Naive thymus-derived CD4-positive, alpha-beta T cell (primary cell): ENCODE data around the gene SMPDL3A. TPM values are rescaled to one million over a fixed set of nuclear protein-coding genes. Genes with fewer than 3 reads are reported as not detected.
"Not testable (repeated sequence)": the region's sequence is repeated elsewhere in the genome, so short reads cannot be mapped to it uniquely, and the experiment has no call there.

Experiments used
- ATAC-seq: fragments of 150-1000 bp; cut with Tn5 transposase; 2 replicates; pipeline ENCODE4 v1.10.0; 2021; ENCODE audit warnings: mild to moderate bottlenecking, moderate library complexity
- CTCF ChIA-PET: fragments of 350-600 bp; sonication (Branson Sonifier 250); formaldehyde crosslinking; loops from one replicate; lab custom pipeline; 2021; ENCODE audit warnings: antibody characterized with exemption; lab: Charles Lee
- POLR2A ChIA-PET: fragments of 350-600 bp; sonication (Branson Sonifier 250); formaldehyde crosslinking; loops from one replicate; lab custom pipeline; 2021; ENCODE audit warnings: antibody characterized with exemption, inconsistent platforms; lab: Charles Lee
- DNase-seq, 9 donors: peaks; one replicate each; pipeline versions ENCODE4 v3.0.0 to v3.0.0-alpha.2; 2020 to 2022; ENCODE audit warnings: mixed read lengths in 1 of 9
- H3K27ac ChIP-seq: one replicate; pipeline ENCODE4 v1.7.0; 2013; ENCODE audit warnings: mild to moderate bottlenecking, low read depth, low read length, moderate library complexity
- H3K27me3 ChIP-seq, 2 donors: one replicate each; pipeline ENCODE4 v1.7.0; 2013; ENCODE audit warnings: low read length in 2 of 2, mild to moderate bottlenecking in 2 of 2, moderate library complexity in 2 of 2; ENCODE audit not compliant: control insufficient read depth in 2 of 2, insufficient read depth in 2 of 2
- H3K36me3 ChIP-seq, 3 experiments: 1 replicate in 2 of 3; 2 replicates in 1 of 3; pipeline ENCODE4 v1.7.0; 2013; ENCODE audit warnings: low read length in 3 of 3, mild to moderate bottlenecking in 3 of 3, moderate library complexity in 1 of 3; ENCODE audit not compliant: insufficient read depth in 3 of 3, control insufficient read depth in 2 of 3
- H3K4me1 ChIP-seq, 2 donors: one replicate each; pipeline ENCODE4 v1.7.0; 2013; ENCODE audit warnings: low read length in 2 of 2, mild to moderate bottlenecking in 2 of 2, moderate library complexity in 1 of 2; ENCODE audit not compliant: control insufficient read depth in 2 of 2, insufficient read depth in 2 of 2
- H3K4me3 ChIP-seq: 2 replicates; pipeline ENCODE4 v1.7.0; 2013; ENCODE audit warnings: mild to moderate bottlenecking, low read length
- H3K9me3 ChIP-seq, 3 experiments: 1 replicate in 2 of 3; 2 replicates in 1 of 3; pipeline ENCODE4 v1.7.0; 2013; ENCODE audit warnings: low read length in 3 of 3; ENCODE audit not compliant: control insufficient read depth in 2 of 3
- H3K27ac Mint-ChIP-seq, 9 donors: one replicate each; pipeline ENCODE4 v1.8.0; 2020 to 2022; ENCODE audit warnings: mixed read lengths in 9 of 9, mild to moderate bottlenecking in 8 of 9, moderate library complexity in 5 of 9, inconsistent platforms in 2 of 9
- H3K27me3 Mint-ChIP-seq, 5 donors: one replicate each; pipeline ENCODE4 v1.8.0; 2021 to 2022; ENCODE audit warnings: mixed read lengths in 5 of 5, mild to moderate bottlenecking in 1 of 5
- H3K36me3 Mint-ChIP-seq, 5 donors: one replicate each; pipeline ENCODE4 v1.8.0; 2020 to 2022; ENCODE audit warnings: mixed read lengths in 5 of 5, mild to moderate bottlenecking in 3 of 5, inconsistent platforms in 1 of 5
- H3K4me1 Mint-ChIP-seq, 7 donors: one replicate each; pipeline ENCODE4 v1.8.0; 2020 to 2022; ENCODE audit warnings: mixed read lengths in 7 of 7, mild to moderate bottlenecking in 3 of 7, inconsistent platforms in 1 of 7
- H3K4me3 Mint-ChIP-seq, 10 donors: one replicate each; pipeline ENCODE4 v1.8.0; 2020 to 2022; ENCODE audit warnings: mild to moderate bottlenecking in 10 of 10, mixed read lengths in 10 of 10, moderate library complexity in 6 of 10, inconsistent platforms in 2 of 10
- H3K9me3 Mint-ChIP-seq, 11 donors: one replicate each; pipeline ENCODE4 v1.8.0; 2020 to 2022; ENCODE audit warnings: mixed read lengths in 11 of 11, mild to moderate bottlenecking in 4 of 11, inconsistent platforms in 1 of 11, moderate library complexity in 1 of 11
- intact Hi-C, 2 donors: fragments of 100-400 bp; cut with micrococcal nuclease; formaldehyde crosslinking; loops; one replicate each; pipeline ENCODE4 v1.15.1; 2023
- polyA plus RNA-seq, 2 donors: library from polyadenylated mRNA; unstranded; fragments of 300-500 nt; fragmentation: Illumina TruSeq; gene quantifications; one replicate each; pipeline ENCODE4 v1.2.3, GENCODE V29; 2021
- total RNA-seq, 6 experiments: library from RNA in 5 of 6; stranded (reverse) in 5 of 6; gene quantifications; 1 replicate in 5 of 6; 2 replicates in 1 of 6; pipeline ENCODE4 v1.2.3 and lab custom pipeline; 2021 to 2026

The SMPDL3A gene
- total and polyA plus RNA-seq, 7 experiments from 2014 or later: 0.24 to 6.3 (median 0.32) TPM; not detected in 2

DNA sequence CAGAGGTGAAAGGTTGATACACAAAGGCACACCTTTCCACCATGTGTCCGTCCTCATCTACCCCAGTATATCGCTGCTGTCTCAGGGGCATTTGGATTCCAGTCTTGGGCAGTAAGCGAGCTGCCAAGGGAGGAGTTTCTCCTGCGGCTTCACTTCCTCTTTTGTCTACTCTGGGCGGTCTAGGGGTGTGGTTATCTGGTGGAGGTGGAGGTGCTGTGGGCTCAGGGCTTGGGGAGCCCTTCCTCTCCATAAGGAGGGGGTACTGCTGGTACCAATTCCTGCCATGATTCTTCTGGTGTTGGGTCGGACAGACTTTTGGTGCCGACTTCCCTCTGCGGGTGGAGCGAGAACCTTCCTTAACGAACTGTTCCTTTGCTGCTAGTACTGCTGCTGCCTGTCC is 41.5 kb upstream of the SMPDL3A start:
- Histone ChIP-seq H3K4me1 (peaks cover 0 to 8% of the 10 kb centered on the region in 2 donors), H3K27me3 (no peaks in the 10 kb centered on the region), H3K9me3 (no peaks in the 10 kb centered on the region), H3K36me3 (no peaks in the 10 kb centered on the region), H3K27ac (no peak overlapping the region), H3K4me3 (no peak overlapping the region)
- H3K27me3 Mint-ChIP-seq: peaks cover 0 to 5% (median 0%) of the 10 kb centered on the region in 5 donors
- no peaks in the 10 kb centered on the region for H3K36me3 Mint-ChIP-seq
- no peak overlapping the region for H3K27ac Mint-ChIP-seq
- H3K4me3 Mint-ChIP-seq: no peak overlapping the region
- H3K9me3 Mint-ChIP-seq: peaks cover 0 to 5% (median 0%) of the 10 kb centered on the region in 11 donors
- ChIA-PET POLR2A (no interaction called here), CTCF (no interaction called here)
- ATAC-seq: no peak
- peaks cover 10 to 24% (median 17%) of the 10 kb centered on the region in 7 donors for H3K4me1 Mint-ChIP-seq
- no peak for DNase-seq
- intact Hi-C loops: no loop called here

DNA sequence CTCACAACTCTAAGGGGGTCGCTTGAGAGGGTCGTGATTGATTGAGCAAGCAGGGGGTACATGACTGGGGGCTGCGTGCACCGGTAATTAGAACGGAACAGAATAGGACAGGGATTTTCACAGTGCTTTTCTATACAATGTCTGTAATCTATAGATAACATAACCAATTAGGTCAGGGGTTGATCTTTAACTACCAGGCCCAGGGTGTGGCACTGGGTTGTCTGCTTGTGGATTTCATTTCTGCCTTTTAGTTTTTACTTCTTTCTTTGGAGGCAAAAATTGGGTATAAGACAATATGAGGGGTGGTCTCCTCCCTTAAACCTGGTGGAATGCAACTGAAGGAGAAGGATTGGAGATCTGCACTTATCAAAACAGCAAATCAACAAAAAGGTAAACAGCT is 40.1 kb upstream of the SMPDL3A start:
- DNase-seq, H3K36me3 ChIP-seq, H3K27me3 Mint-ChIP-seq, H3K9me3 ChIP-seq, POLR2A ChIA-PET, intact Hi-C loops, H3K4me1 ChIP-seq, H3K36me3 Mint-ChIP-seq, H3K27ac Mint-ChIP-seq, H3K4me3 Mint-ChIP-seq, H3K4me3 ChIP-seq, H3K27me3 ChIP-seq, CTCF ChIA-PET, H3K27ac ChIP-seq, H3K9me3 Mint-ChIP-seq, ATAC-seq: not testable (repeated sequence)
- H3K4me1 Mint-ChIP-seq: peaks cover 10 to 32% (median 21%) of the 10 kb centered on the region in 7 donors

DNA sequence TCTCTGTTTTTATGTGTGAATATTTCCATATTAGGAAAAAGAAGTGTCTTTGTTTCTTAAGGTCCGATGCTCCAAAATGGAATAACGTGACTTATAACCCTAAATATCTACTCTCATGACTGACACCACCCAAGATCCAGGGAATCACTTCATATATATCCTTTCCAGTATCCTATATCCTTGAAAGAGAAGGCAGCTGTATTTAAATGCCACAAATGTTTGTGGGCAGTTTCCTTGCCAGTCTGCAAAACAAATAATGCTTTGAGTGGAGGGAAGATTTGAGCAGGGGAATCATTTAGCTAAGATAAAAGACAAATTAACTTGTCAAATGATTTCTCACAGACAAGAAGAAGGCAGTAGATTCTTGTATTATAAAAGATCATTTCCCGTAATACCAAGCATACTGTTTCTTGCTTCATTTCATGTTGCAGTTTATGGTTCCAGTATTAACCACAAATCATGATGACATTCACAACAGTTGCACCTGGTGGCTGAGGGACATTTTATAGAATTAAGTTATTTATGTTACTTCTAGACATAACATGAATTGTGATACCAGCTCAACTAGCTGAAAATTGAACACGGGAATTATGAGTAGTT is 39.5 kb upstream of the SMPDL3A start:
- H3K4me3 ChIP-seq: no peak overlapping the region

DNA sequence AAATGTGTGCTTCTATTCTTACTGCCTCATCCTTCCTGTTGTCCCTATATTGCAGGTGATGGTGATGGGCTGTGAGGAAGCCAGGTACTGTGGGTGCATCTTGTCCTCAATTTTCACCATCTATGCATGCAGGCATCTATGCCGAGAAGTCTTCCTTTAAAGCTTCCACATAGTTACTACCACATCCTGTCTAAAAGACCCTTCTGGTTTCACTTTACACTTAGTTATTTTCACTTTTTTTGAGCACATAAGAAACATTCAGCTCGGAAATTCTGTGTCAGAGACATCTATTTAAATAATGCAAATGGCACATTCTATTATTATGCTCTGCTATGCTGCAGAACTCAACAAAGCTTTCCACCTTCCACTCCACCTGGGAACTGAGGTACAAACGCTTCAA is 37.7 kb upstream of the SMPDL3A start:
- peak; percentile 42 for ATAC-seq
- peaks cover 0 to 7% (median 0%) of the 10 kb centered on the region in 11 donors for H3K9me3 Mint-ChIP-seq
- CTCF ChIA-PET: no interaction called here
- Histone ChIP-seq H3K27ac (peak overlapping the region; percentile 31), H3K36me3 (no peaks in the 10 kb centered on the region), H3K4me1 (peaks cover 0 to 8% of the 10 kb centered on the region in 2 donors), H3K9me3 (no peaks in the 10 kb centered on the region), H3K27me3 (no peaks in the 10 kb centered on the region), H3K4me3 (peak overlapping the region; percentile 31)
- H3K36me3 Mint-ChIP-seq: no peaks in the 10 kb centered on the region
- peak in 3 of 9 donors; percentile 13 to 18 (median 14) for DNase-seq
- H3K27me3 Mint-ChIP-seq: no peaks in the 10 kb centered on the region
- H3K4me1 Mint-ChIP-seq: peaks cover 14 to 37% (median 28%) of the 10 kb centered on the region in 7 donors
- intact Hi-C loops: no loop called here
- H3K27ac Mint-ChIP-seq: peak overlapping the region; percentile 21 to 92 (median 69)
- POLR2A ChIA-PET: no interaction called here
- peak overlapping the region in 9 of 10 donors; percentile 31 to 68 (median 51) for H3K4me3 Mint-ChIP-seq

More for the DNA sequence above, 39.5 kb upstream of the SMPDL3A start:
- Mint-ChIP-seq H3K4me3 (no peak overlapping the region), H3K36me3 (no peaks in the 10 kb centered on the region), H3K4me1 (peaks cover 14 to 33% (median 22%) of the 10 kb centered on the region in 7 donors), H3K27me3 (no peaks in the 10 kb centered on the region), H3K27ac (no peak overlapping the region), H3K9me3 (peaks cover 0 to 5% (median 0%) of the 10 kb centered on the region in 11 donors)
- intact Hi-C loops: no loop called here
- Histone ChIP-seq H3K4me1 (peaks cover 0 to 8% of the 10 kb centered on the region in 2 donors), H3K27ac (no peak overlapping the region), H3K36me3 (no peaks in the 10 kb centered on the region), H3K9me3 (no peaks in the 10 kb centered on the region), H3K27me3 (no peaks in the 10 kb centered on the region)
- ATAC-seq (no peak), DNase-seq (no peak)
- CTCF ChIA-PET: no interaction called here
- POLR2A ChIA-PET: no interaction called here

DNA sequence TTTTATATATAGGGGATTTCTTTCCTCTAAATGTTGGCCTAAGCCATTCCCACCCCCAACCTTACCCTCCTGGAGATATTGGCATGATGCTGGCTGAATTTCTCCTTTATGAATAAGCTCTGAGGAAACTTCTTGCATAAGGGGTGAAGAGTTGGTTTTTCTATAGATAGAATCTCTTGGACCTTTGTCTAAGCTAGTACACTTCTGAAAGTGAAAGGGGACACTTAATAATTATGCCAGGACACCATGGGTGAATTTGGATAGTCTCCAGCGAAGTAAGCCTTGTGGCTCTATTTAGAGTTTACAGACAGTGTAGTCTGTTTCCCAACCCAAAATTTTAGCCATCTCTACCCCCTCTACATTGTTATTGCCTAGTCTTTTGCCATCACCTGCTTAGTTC is 36.6 kb upstream of the SMPDL3A start:
- H3K9me3 Mint-ChIP-seq: peaks cover 0 to 7% (median 0%) of the 10 kb centered on the region in 11 donors
- Histone ChIP-seq H3K27ac (no peak overlapping the region), H3K27me3 (no peaks in the 10 kb centered on the region), H3K4me3 (no peak overlapping the region), H3K9me3 (no peaks in the 10 kb centered on the region), H3K4me1 (peaks cover 0 to 8% of the 10 kb centered on the region in 2 donors), H3K36me3 (no peaks in the 10 kb centered on the region)
- peak overlapping the region in 2 of 10 donors; percentile 51 to 68 for H3K4me3 Mint-ChIP-seq
- H3K4me1 Mint-ChIP-seq: peaks cover 11 to 33% (median 28%) of the 10 kb centered on the region in 7 donors
- intact Hi-C loops: no loop called here
- H3K36me3 Mint-ChIP-seq: no peaks in the 10 kb centered on the region
- ATAC-seq (no peak), DNase-seq (no peak)
- no peaks in the 10 kb centered on the region for H3K27me3 Mint-ChIP-seq
- CTCF ChIA-PET: no interaction called here
- POLR2A ChIA-PET: no interaction called here
- H3K27ac Mint-ChIP-seq: peak overlapping the region in 2 of 9 donors; percentile 33 to 92

DNA sequence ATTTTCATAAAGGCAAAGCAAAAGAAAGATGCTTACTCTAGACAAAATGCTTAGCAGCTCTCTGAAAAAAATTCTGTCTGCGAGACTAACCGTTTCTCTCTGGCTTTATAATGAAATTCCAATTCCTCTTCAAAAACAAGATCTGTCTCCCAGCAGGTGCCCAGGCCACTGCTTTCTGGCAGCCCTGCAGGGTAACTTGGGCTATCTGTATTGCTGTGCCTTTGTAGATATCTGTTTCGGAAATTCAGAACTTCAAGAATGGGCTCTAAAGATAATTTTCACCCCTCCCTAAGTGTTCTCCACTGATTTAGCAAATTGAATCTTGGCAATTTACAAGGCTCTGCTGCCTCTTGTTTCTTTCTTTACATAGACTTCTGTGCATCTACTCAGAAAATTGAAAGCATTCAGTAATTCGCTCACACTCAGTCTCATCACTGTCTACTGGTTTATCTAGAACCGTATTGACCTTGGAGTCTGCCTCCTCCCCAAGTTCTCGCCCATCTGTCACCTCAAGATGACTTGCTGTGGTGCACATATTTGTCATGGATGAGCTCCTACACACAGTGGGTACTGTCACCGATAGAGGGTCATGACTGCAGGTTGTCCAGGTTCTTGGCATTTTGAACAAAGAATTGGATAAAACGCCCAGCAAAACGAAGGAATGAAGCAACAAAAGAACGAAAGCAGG is 35.9 kb upstream of the SMPDL3A start:
- no peaks in the 10 kb centered on the region for H3K36me3 Mint-ChIP-seq
- intact Hi-C loops: no loop called here
- POLR2A ChIA-PET: no interaction called here
- ATAC-seq (no peak), DNase-seq (no peak)
- Histone ChIP-seq H3K36me3 (no peaks in the 10 kb centered on the region), H3K4me1 (peaks cover 0 to 8% of the 10 kb centered on the region in 2 donors), H3K4me3 (no peak overlapping the region), H3K27ac (no peak overlapping the region), H3K27me3 (no peaks in the 10 kb centered on the region), H3K9me3 (no peaks in the 10 kb centered on the region)
- H3K4me1 Mint-ChIP-seq: peaks cover 9 to 32% (median 27%) of the 10 kb centered on the region in 7 donors
- H3K9me3 Mint-ChIP-seq: peaks cover 0 to 6% (median 0%) of the 10 kb centered on the region in 11 donors
- CTCF ChIA-PET: interaction anchor here (1.1 kb wide), 1 partner anchor 13 kb away, joined by 3 read pairs; no protein-coding TSS in a partner anchor
- H3K27me3 Mint-ChIP-seq: no peaks in the 10 kb centered on the region
- peak overlapping the region in 2 of 9 donors; percentile 20 to 45 for H3K27ac Mint-ChIP-seq
- H3K4me3 Mint-ChIP-seq: no peak overlapping the region
